ENCODE results near the gene MLLT3. TPM values are rescaled to one million over a fixed set of nuclear protein-coding genes. Genes with fewer than 3 reads are reported as not detected.

The MLLT3 gene
- total and polyA plus RNA-seq, 2 of the 8 experiments (the other 6 are each of a cell fraction or from before 2014, with no cell fraction given), result 5.9 to 9.6 TPM

- no peak overlapping the region for H4K5ac ChIP-seq (ENCODE audit: insufficient read length, low read depth, low read length)
- no peaks in the 10 kb centered on the region; a peak in 1 of 7 replicates for H3K4me1 ChIP-seq (replicated peaks in 1 of 4; ENCODE audit: control insufficient read depth in 3 of 4, insufficient read depth in 4 of 4, low read length in 3 of 4)
- no peak overlapping the region for H2BK5ac ChIP-seq (ENCODE audit: low read depth, low read length)
- no peak overlapping the region for H3K27ac ChIP-seq (ENCODE audit: low read depth, low read length)
- ChIA-PET CTCF (ENCODE audit: partially characterized antibody) (interaction anchor here (1.2 to 2.1 kb wide), 2 partner anchors 18 to 263 kb away, joined by 3 to 5 read pairs; no protein-coding TSS in a partner anchor), POLR2A (ENCODE audit: partially characterized antibody) (no interaction called here)
- H3K23me2 ChIP-seq (ENCODE audit: low read depth, low read length), result no peaks in the 10 kb centered on the region
- H2BK12ac ChIP-seq (ENCODE audit: low read depth, low read length), result no peak overlapping the region
- no peak overlapping the region for H3K4me2 ChIP-seq (ENCODE audit: insufficient read depth in 1 of 2, low read depth in 2 of 2, low read length in 2 of 2)
- no peak overlapping the region for H3K9ac ChIP-seq (replicated peaks in 1 of 4; ENCODE audit: extremely low read depth in 1 of 4, low read depth in 3 of 4, low read length in 3 of 4)
- no peaks in the 10 kb centered on the region for H3K79me1 ChIP-seq (ENCODE audit: low read depth, low read length)
- H3K27me3 ChIP-seq (replicated peaks in 1 of 4; ENCODE audit: control insufficient read depth in 3 of 4, extremely low read depth in 1 of 4, insufficient read depth in 3 of 4, low read length in 3 of 4), result no peaks in the 10 kb centered on the region
- H3K4me3 ChIP-seq (ENCODE audit: extremely low read depth in 1 of 4, insufficient read depth in 2 of 4, low read depth in 3 of 4, low read length in 4 of 4), result no peak overlapping the region
- no peak overlapping the region for H2BK20ac ChIP-seq (ENCODE audit: low read length)
- H4K20me1 ChIP-seq (replicated peaks in 1 of 2; ENCODE audit: control insufficient read depth in 1 of 2, insufficient read depth in 2 of 2, low read length in 2 of 2), result no peaks in the 10 kb centered on the region
- no peak overlapping the region for H3K23ac ChIP-seq (ENCODE audit: insufficient read length)
- FAIRE-seq (no peak), DNase-seq (ENCODE audit: low read depth in 1 of 2, low spot score in 2 of 2) (no peak)
- no peaks in the 10 kb centered on the region for H3K9me3 ChIP-seq (ENCODE audit: insufficient read depth in 2 of 2, low read depth in 1 of 2, low read length in 1 of 2)
- H3K79me2 ChIP-seq (ENCODE audit: control insufficient read depth in 1 of 2, insufficient read depth in 2 of 2, low read length in 2 of 2), result no peaks in the 10 kb centered on the region
- no peak overlapping the region for H2AK5ac ChIP-seq (ENCODE audit: low read depth, low read length)
- no peaks in the 10 kb centered on the region for H3K36me3 ChIP-seq (ENCODE audit: control insufficient read depth in 2 of 4, insufficient read depth in 4 of 4, low read length in 3 of 4)
- no peak overlapping the region for H4K91ac ChIP-seq (replicated peaks; ENCODE audit: insufficient read length, low read length)
- H2BK15ac ChIP-seq (ENCODE audit: low read length), result no peak overlapping the region
- H2AFZ ChIP-seq (ENCODE audit: low read length), result no peak overlapping the region
- no peak overlapping the region for H3K14ac ChIP-seq (ENCODE audit: insufficient read length)
- H2BK120ac ChIP-seq (replicated peaks; ENCODE audit: low read depth, low read length), result no peak overlapping the region
- no peak overlapping the region for H3K18ac ChIP-seq (ENCODE audit: extremely low read depth, low read length)
- H4K8ac ChIP-seq (ENCODE audit: extremely low read depth, insufficient read depth, low read length), result no peak overlapping the region
- H3K56ac ChIP-seq (replicated peaks; ENCODE audit: insufficient read length, low read depth, low read length), result no peak overlapping the region
- H3K4ac ChIP-seq (replicated peaks; ENCODE audit: insufficient read length, low read depth, low read length), result no peak overlapping the region
- TF ChIP-seq BCL11A (IDR thresholded peaks at IDR 0.05; ENCODE audit: low read depth in 2 of 2, low read length in 2 of 2), result no peak
- no peak for TF ChIP-seq USF2 (IDR thresholded peaks at IDR 0.05; ENCODE audit: low read length)
- no peak for TF ChIP-seq CHD2 (IDR thresholded peaks at IDR 0.05; ENCODE audit: low read length)
- TF ChIP-seq CTBP2 (IDR thresholded peaks at IDR 0.05; ENCODE audit: borderline replicate concordance, insufficient read depth, insufficient read length, low read length), result no peak
- TF ChIP-seq RNF2 (IDR thresholded peaks at IDR 0.05; ENCODE audit: borderline replicate concordance, low read depth, low read length, missing control alignments, poor library complexity, severe bottlenecking), result no peak
- TF ChIP-seq GABPA (IDR thresholded peaks at IDR 0.05; ENCODE audit: borderline replicate concordance, insufficient read depth, low read length), result no peak
- TF ChIP-seq TBP (IDR thresholded peaks at IDR 0.05; ENCODE audit: low read depth, low read length), result no peak
- no peak for TF ChIP-seq ZNF274 (IDR thresholded peaks at IDR 0.05; ENCODE audit: borderline replicate concordance, extremely low read depth, low read length)
- no peak for TF ChIP-seq KDM1A (IDR thresholded peaks at IDR 0.05; ENCODE audit: borderline replicate concordance, low read length)
- TF ChIP-seq NANOG (IDR thresholded peaks at IDR 0.05; ENCODE audit: insufficient read depth, low read depth, low read length, poor library complexity, severe bottlenecking), result no peak
- TF ChIP-seq SUZ12 (IDR thresholded peaks at IDR 0.05; ENCODE audit: low read length), result no peak
Measured at GRCh38 chr9:20377790-20378189, 244.5 kb downstream of the MLLT3 start.

All from H1 (cell line).